ENCODE measurements around the gene GPC5.

Gene GPC5

DNA sequence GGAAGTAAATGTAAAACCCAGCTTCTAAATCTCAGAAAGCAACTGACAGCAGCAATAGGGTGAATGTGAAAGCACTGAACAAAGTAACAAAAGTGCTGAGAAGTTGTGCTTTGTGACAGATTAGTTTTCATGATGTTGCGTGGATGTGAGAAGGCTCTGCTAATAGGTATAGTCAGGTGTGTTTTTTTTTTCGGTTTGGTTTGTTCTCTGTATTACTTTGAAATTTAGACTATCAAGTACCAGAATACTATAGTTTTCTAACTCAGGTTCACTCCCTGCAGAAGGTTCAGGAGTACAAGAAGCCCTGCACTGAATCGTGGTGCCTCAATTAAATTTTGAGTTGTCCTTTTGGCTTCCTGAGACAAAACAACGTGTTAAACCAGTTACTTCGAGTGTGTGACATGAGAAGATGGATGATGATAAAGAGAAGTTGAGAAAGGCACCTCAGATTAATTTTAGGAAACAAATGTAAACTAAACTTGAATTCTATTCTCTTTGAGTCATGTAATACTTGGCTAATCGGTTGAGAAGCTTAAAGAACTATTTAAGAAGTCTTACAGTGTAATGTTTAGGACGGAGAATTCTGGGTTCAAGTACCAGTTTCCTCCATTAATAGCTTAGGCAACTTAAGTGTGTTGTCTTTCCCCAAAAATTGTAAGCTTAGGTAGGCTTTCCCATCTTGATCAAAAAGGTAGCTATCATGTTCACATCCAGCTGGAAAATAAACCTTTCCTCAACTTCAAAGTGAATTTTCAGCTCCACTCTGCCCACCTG is 40.6 kb upstream of the GPC5 start:
- Histone ChIP-seq H3K27ac (ENCODE audit: low read depth, low read length, poor library complexity, severe bottlenecking) (peak overlapping the region; percentile 62), H3K27me3 (ENCODE audit: insufficient read depth, low read length) (no peaks in the 10 kb centered on the region), H3F3A (ENCODE audit: insufficient read depth, low read length) (peaks cover 49% of the 10 kb centered on the region), H3K9me2 (ENCODE audit: low read depth, low read length) (no peaks in the 10 kb centered on the region), H3K4me3 (ENCODE audit: low read depth, low read length, poor library complexity, severe bottlenecking) (no peak overlapping the region), H3K79me2 (ENCODE audit: insufficient read depth, low read length) (no peaks in the 10 kb centered on the region), H3K36me3 (ENCODE audit: insufficient read depth, low read length) (peaks cover 62% of the 10 kb centered on the region), H3K9me3 (ENCODE audit: low read length) (no peaks in the 10 kb centered on the region), H4K20me1 (ENCODE audit: insufficient read depth, low read length) (no peaks in the 10 kb centered on the region), H3K9ac (ENCODE audit: low read length) (no peak overlapping the region), H3K4me1 (ENCODE audit: insufficient read depth, low read length, severe bottlenecking) (peaks cover 13% of the 10 kb centered on the region), H2AFZ (ENCODE audit: low read length) (no peak overlapping the region), H3K4me2 (ENCODE audit: low read length) (no peak overlapping the region)
- TF ChIP-seq, protein P1, sequence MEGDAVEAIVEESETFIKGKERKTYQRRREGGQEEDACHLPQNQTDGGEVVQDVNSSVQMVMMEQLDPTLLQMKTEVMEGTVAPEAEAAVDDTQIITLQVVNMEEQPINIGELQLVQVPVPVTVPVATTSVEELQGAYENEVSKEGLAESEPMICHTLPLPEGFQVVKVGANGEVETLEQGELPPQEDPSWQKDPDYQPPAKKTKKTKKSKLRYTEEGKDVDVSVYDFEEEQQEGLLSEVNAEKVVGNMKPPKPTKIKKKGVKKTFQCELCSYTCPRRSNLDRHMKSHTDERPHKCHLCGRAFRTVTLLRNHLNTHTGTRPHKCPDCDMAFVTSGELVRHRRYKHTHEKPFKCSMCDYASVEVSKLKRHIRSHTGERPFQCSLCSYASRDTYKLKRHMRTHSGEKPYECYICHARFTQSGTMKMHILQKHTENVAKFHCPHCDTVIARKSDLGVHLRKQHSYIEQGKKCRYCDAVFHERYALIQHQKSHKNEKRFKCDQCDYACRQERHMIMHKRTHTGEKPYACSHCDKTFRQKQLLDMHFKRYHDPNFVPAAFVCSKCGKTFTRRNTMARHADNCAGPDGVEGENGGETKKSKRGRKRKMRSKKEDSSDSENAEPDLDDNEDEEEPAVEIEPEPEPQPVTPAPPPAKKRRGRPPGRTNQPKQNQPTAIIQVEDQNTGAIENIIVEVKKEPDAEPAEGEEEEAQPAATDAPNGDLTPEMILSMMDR (IDR thresholded peaks at IDR 0.05; ENCODE audit: low read length), result no peak
- no peak for TF ChIP-seq EZH2 (IDR thresholded peaks at IDR 0.05; ENCODE audit: borderline replicate concordance, low read length)

- peaks cover 56% of the 10 kb centered on the region for H3K36me3 ChIP-seq (ENCODE audit: insufficient read depth, low read length)
- H3K4me1 ChIP-seq (ENCODE audit: insufficient read depth, low read length, severe bottlenecking), result peaks cover 13% of the 10 kb centered on the region
- H3K79me2 ChIP-seq (ENCODE audit: insufficient read depth, low read length), result no peaks in the 10 kb centered on the region
- peak overlapping the region; percentile 62 for H3K27ac ChIP-seq (ENCODE audit: low read depth, low read length, poor library complexity, severe bottlenecking)
- H3K27me3 ChIP-seq (ENCODE audit: insufficient read depth, low read length), result no peaks in the 10 kb centered on the region
- no peak overlapping the region for H2AFZ ChIP-seq (ENCODE audit: low read length)
- H3K4me2 ChIP-seq (ENCODE audit: low read length), result no peak overlapping the region
- no peak overlapping the region for H3K4me3 ChIP-seq (ENCODE audit: low read depth, low read length, poor library complexity, severe bottlenecking)
- H3K9ac ChIP-seq (ENCODE audit: low read length), result no peak overlapping the region
- H3K9me2 ChIP-seq (ENCODE audit: low read depth, low read length), result no peaks in the 10 kb centered on the region
- peaks cover 45% of the 10 kb centered on the region for H3F3A ChIP-seq (ENCODE audit: insufficient read depth, low read length)
- H3K9me3 ChIP-seq (ENCODE audit: low read length), result no peaks in the 10 kb centered on the region
- TF ChIP-seq, protein P1 (IDR thresholded peaks at IDR 0.05; ENCODE audit: low read length), result no peak
- TF ChIP-seq EZH2 (IDR thresholded peaks at IDR 0.05; ENCODE audit: borderline replicate concordance, low read length), result no peak
- H4K20me1 ChIP-seq (ENCODE audit: insufficient read depth, low read length), result no peaks in the 10 kb centered on the region
These were observed 40.0 kb upstream of the GPC5 start for GRCh38 chr13:91358387-91358782.

GRCh38 chr13:91359111-91359510 is 39.3 kb upstream of the GPC5 start:
- H2AFZ ChIP-seq (ENCODE audit: low read length), result no peak overlapping the region
- no peak overlapping the region for H3K27ac ChIP-seq (ENCODE audit: low read depth, low read length, poor library complexity, severe bottlenecking)
- H3K4me1 ChIP-seq (ENCODE audit: insufficient read depth, low read length, severe bottlenecking), result peaks cover 8% of the 10 kb centered on the region
- no peak overlapping the region for H3K4me2 ChIP-seq (ENCODE audit: low read length)
- peaks cover 43% of the 10 kb centered on the region for H3F3A ChIP-seq (ENCODE audit: insufficient read depth, low read length)
- no peak overlapping the region for H3K9ac ChIP-seq (ENCODE audit: low read length)
- H3K79me2 ChIP-seq (ENCODE audit: insufficient read depth, low read length), result no peaks in the 10 kb centered on the region
- H3K9me2 ChIP-seq (ENCODE audit: low read depth, low read length), result no peaks in the 10 kb centered on the region
- no peaks in the 10 kb centered on the region for H3K9me3 ChIP-seq (ENCODE audit: low read length)
- TF ChIP-seq, protein P1 (IDR thresholded peaks at IDR 0.05; ENCODE audit: low read length), result no peak
- TF ChIP-seq EZH2 (IDR thresholded peaks at IDR 0.05; ENCODE audit: borderline replicate concordance, low read length), result no peak
- no peaks in the 10 kb centered on the region for H4K20me1 ChIP-seq (ENCODE audit: insufficient read depth, low read length)
- H3K36me3 ChIP-seq (ENCODE audit: insufficient read depth, low read length), result peaks cover 48% of the 10 kb centered on the region
- H3K4me3 ChIP-seq (ENCODE audit: low read depth, low read length, poor library complexity, severe bottlenecking), result no peak overlapping the region
- no peaks in the 10 kb centered on the region for H3K27me3 ChIP-seq (ENCODE audit: insufficient read depth, low read length)

Measured in OCI-LY1 (cell line).